HG03039 (cell line): ENCODE data around the gene SLC25A21.
"Not testable (repeated sequence)": the region's sequence is repeated elsewhere in the genome, so short reads cannot be mapped to it uniquely, and the experiment has no call there.

Experiments used
- ATAC-seq: cut with Tn5 transposase; IDR thresholded peaks from one replicate; pipeline ENCODE4 v1.9.1; 2021; ENCODE audit warnings: mild to moderate bottlenecking, moderate library complexity; ENCODE audit not compliant: unreplicated experiment

The SLC25A21 gene

DNA sequence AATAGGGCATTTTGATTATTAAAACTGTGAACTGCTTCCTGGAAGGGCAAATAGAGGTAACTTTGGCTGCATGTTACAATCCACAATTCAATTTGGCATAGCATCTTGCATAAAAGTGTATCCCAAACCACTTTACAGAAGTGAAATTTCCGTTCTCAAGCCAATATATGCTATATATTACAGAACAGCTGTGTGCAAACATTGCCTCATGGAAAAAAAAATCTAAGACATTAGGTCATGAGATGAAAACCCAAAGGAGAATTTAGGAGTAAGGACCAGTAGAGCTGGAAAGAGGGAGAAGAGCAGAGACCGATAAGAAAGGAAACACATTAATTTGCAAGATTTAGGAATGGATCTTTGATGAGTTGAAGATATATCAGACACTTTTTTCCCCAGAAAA is 271.6 kb downstream of the SLC25A21 start:
- no peak for ATAC-seq

- not testable (repeated sequence) for ATAC-seq
Measured at GRCh38 chr14:36896300-36896699, 276.1 kb downstream of the SLC25A21 start.

DNA sequence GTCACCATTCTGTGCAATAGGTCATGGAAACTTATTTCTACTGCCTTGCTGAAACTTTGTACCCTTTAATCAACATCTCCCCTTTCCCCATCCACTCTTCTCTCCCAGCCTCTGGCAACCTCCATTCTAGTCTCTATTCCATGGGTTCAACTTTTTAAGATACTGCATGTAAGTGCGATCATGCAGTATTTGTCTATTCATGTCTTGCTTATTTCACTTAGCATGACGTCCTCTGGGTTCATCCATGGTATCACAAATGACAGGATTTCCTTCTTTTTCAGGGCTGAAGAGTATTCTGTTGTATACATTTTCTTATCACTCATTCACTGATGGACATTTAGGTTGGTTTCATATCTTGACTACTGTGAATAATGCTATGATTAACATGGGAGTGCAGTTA is 288.4 kb downstream of the SLC25A21 start:
- no peak for ATAC-seq

- no peak for ATAC-seq
Measured at GRCh38 chr14:36880276-36880675, 292.1 kb downstream of the SLC25A21 start.

DNA sequence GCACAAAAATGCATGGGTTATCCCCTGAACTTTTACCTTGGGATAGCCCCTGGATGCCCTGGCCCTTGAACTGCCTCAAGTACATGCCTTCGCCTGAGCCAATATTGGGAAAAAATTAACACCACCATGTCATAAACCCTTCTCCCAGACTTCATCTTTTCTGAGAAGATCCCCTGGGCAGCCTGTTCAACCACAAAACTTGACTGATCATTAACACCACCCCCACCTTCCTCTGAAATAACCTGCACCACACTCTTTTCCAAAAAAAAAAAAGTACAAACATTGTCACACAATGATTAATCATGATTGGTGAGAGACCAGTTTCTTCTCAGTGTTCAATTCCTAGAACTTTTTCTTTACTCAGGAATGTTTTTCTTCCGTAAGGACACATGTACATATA is 292.8 kb downstream of the SLC25A21 start:
- ATAC-seq, result no peak

GRCh38 chr14:36874396-36875138 is 297.8 kb downstream of the SLC25A21 start:
- ATAC-seq, result no peak

DNA sequence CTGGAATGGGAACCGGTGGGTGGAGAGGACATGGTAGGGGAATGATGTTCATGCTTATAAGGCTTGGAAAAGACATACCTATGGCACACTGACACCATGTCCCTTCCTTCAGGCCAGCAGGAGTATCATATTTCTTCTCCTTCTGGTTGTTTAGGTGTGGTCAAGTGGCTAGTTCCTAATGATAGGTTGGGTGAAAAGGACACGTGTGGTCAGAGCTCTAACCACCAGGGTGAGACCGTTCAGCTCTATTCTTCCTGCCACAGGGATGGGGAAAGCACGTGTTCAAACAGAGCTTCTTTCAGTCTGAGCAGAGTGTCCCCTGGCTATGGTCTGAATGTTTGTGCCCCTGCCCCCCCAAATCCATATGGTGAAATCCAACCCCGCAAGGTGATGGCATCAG is 301.6 kb downstream of the SLC25A21 start:
- ATAC-seq, result no peak

DNA sequence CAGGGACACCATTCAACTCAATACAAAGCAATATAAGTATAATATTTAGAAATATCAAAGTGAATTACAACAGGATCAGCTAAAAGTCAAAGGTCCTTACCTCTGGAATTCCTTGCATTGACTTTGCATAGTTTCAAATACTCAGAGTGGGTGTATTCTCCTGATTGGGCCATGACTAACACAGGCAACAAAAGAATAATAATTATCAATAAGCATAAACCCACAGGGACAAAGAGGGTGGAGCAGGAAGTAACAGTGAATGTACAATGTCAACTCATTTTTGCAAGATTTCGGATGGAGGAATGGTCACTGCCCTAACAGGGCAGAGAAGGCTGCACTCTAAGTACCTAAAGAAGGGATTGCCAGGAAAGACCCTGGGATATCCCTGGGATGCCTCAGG is 303.3 kb downstream of the SLC25A21 start:
- no peak for ATAC-seq

DNA sequence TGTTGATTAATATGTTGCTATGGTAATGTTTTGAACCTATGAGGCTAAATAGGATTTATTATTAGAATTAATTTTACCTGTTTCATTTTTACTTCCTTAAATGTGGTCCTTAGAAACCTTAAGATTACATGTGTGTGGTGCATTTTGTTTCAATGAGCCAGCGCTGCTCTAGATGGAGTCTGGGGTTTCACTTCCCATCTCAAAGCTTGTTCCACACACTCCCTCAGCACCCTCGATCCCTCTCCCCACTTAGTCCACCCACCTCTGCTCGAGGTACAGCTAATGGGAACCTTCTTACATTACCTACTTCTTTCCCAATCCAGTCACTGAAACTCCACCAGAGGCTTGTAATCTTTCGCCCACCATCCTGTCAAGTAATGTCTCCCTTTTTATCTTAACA is 305.5 kb downstream of the SLC25A21 start:
- peak; percentile 94 for ATAC-seq

DNA sequence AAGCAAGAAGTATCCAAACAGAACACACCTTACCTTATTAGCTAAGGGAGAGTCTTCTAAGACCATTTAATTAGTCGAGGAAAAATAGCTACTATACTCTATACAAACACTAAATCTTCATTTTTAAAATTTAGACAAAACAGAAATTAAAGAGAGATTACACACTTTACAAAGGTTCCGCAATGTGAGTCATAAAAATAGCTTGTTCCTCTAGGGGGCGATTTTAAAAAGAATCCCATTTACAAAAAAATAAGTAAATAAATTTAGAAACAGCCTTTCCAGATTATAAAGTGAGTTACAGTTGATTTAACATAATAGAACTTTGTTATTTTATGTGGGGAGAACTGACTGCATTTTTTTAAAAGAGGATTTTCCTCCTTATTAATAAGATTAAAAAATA is 309.1 kb downstream of the SLC25A21 start:
- ATAC-seq, result no peak

GRCh38 chr14:36862237-36862636 is 310.2 kb downstream of the SLC25A21 start:
- not testable (repeated sequence) for ATAC-seq

DNA sequence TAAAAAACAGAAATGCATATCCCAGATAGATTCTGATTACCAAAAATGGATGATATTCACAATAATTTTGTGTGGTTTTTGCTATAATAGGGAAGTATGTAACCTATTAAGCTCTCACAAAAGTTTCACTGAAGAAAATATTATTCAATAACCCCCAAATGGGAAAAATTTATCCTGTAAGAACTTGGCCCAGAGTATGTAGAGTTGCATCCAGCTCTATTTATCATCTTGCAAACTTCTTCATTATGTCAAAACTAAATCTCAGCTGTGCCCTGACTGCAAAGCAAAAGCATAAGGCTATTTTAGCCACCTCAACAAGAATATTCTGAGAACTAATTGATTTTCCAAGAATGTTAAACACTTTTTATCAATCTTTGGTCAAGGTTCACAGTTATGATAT is 311.6 kb downstream of the SLC25A21 start:
- no peak for ATAC-seq

GRCh38 chr14:36859119-36859518 is 313.3 kb downstream of the SLC25A21 start:
- no peak for ATAC-seq

GRCh38 chr14:36857842-36858445 is 314.5 kb downstream of the SLC25A21 start:
- ATAC-seq, result no peak

DNA sequence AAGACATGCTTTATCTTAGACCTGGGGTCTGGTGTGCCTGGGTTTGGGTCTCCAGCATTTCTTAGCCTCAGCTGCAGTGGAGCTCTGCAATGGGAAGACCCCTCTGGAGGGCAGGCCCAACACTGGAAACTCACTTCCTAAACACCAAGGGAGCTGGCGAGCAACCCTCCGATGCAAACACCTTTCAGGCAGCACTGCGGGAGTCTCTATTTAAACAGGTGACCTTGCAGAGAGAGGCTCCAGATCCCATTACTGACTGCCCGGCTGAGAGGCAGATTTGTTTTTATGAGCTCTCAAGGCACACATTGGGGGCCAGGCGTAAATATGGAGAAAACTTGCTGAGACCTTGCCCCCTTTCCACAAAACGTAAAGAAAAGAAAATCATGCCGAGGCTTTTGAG is 315.3 kb downstream of the SLC25A21 start:
- ATAC-seq, result no peak

DNA sequence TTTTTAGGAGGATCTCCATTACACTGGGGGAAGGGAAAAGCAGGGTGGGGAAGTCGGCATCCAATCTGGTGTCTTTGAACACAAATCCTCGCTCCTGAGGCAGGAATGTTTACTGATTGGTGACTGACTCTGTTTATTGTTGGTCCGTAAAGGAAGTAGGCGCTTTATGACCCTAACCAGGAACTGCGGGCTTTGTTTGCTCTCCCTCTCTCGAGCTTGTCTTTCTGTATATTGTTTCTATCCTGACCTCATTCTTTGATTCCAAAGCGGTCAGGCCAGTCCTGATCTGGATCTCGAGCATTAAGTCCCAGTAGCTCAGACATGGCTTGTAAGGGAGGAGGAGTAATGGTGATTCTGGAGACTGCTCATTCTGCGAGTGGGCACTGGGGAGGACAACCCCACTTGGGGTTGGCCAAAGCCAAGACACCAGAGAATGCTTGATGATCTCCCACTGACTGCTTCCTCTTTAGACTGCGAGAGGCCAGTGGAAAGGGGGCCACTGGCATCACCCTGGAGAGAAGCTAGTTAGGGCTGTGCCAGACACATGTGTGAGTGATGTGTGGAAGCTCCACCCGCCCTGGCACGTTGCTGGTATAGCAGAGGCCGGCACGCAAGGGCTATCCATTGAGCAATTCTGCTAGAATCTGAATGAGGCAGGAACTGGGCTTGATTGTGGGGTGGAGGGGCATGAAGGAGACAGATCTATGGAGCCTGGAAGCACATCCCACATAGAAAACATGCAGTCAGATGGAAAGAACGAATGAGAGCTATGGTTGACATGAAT is 316.1 kb downstream of the SLC25A21 start:
- no peak for ATAC-seq

GRCh38 chr14:36855396-36855795 is 317.0 kb downstream of the SLC25A21 start:
- ATAC-seq, result no peak

GRCh38 chr14:36852981-36853691 is 319.3 kb downstream of the SLC25A21 start:
- ATAC-seq, result no peak

- ATAC-seq, result no peak
Measured at GRCh38 chr14:36848213-36848612, 324.2 kb downstream of the SLC25A21 start.

DNA sequence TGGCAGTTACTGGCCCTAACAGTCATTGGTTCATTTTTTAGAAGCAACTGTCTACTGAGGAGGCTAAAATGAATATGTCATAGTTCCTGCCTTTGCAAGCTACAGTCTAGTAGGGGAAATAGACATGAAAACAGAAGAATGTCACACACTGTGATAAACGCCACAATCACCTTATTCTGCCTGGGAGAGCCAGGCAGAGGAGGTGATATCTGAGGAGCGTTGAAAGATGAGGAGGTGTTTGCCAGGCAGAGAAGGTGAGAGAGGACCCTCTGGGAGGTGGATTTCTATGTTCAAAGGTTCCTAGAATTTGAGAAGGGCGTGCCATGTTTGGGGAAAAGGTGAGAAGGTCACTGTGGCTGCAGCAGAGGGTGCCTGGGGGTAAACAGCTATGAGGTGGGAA is 325.0 kb downstream of the SLC25A21 start:
- no peak for ATAC-seq

GRCh38 chr14:36845356-36846012 is 326.9 kb downstream of the SLC25A21 start:
- ATAC-seq, result no peak
